ENCODE results near the gene ISM1.

GRCh38 chr20:13333036-13333435, 112.0 kb downstream of the ISM1 start:
- TF ChIP-seq CTCF (IDR thresholded peaks at IDR 0.05) (no peak), POLR2A (IDR thresholded peaks at IDR 0.05) (no peak)
